DND-41 (cell line): Measurements from ENCODE around the gene KIRREL3.

Experiments used
- ATAC-seq: fragments of 200-7000 bp; cut with Tn5 transposase; 3 replicates; pipeline ENCODE4 v1.9.1; 2021; ENCODE audit warnings: low read depth; ENCODE audit not compliant: insufficient read depth
- DNase-seq: peaks from one replicate; pipeline ENCODE4 v3.0.0-alpha.2; 2020
- H2AFZ ChIP-seq: 2 replicates; pipeline ENCODE4 v1.6.0; 2012; ENCODE audit warnings: low read depth, low read length
- H3K27ac ChIP-seq: 2 replicates; pipeline ENCODE4 v1.5.1; 2012; ENCODE audit warnings: low read length, inconsistent platforms
- H3K27me3 ChIP-seq: fragments of 200-600 bp; sonication (generic); 2 replicates; pipeline ENCODE4 v1.6.0; 2012; ENCODE audit warnings: low read length, mild to moderate bottlenecking, inconsistent platforms; ENCODE audit not compliant: insufficient read depth, poor library complexity
- H3K36me3 ChIP-seq: 2 replicates; pipeline ENCODE4 v1.5.1; 2012; ENCODE audit warnings: low read length, inconsistent platforms; ENCODE audit not compliant: insufficient read depth
- H3K4me1 ChIP-seq: 2 replicates; pipeline ENCODE4 v1.5.1; 2012; ENCODE audit warnings: mild to moderate bottlenecking, low read length; ENCODE audit not compliant: insufficient read depth
- H3K4me2 ChIP-seq: 2 replicates; pipeline ENCODE4 v1.6.0; 2012; ENCODE audit warnings: mild to moderate bottlenecking, moderate library complexity, low read length, inconsistent platforms; ENCODE audit not compliant: insufficient read depth
- H3K4me3 ChIP-seq, 2 experiments: fragments of 200-600 bp in 1 of 2; shearing (Covaris generic) in 1 of 2; 2 replicates each; pipeline ENCODE4 v1.5.1; 2012 to 2016; ENCODE audit warnings: inconsistent platforms in 2 of 2, low read length in 2 of 2, mild to moderate bottlenecking in 2 of 2, low read depth in 1 of 2, moderate library complexity in 1 of 2
- H3K79me2 ChIP-seq: 2 replicates; pipeline ENCODE4 v1.6.0; 2012; ENCODE audit warnings: low read length, inconsistent platforms; ENCODE audit not compliant: insufficient read depth
- H3K9ac ChIP-seq: 2 replicates; pipeline ENCODE4 v1.6.0; 2012; ENCODE audit warnings: low read depth, mild to moderate bottlenecking, inconsistent platforms, low read length, moderate library complexity
- H3K9me3 ChIP-seq: 2 replicates; pipeline ENCODE4 v1.5.1; 2012; ENCODE audit warnings: low read length, moderate library complexity, mild to moderate bottlenecking, inconsistent platforms; ENCODE audit not compliant: insufficient read depth, severe bottlenecking
- H4K20me1 ChIP-seq: 2 replicates; pipeline ENCODE4 v1.6.0; 2012; ENCODE audit warnings: low read length; ENCODE audit not compliant: insufficient read depth
- EZH2 ChIP-seq: IDR thresholded peaks from 3 replicates; pipeline ENCODE4 v1.6.1; 2012; ENCODE audit warnings: borderline replicate concordance, low read depth, mild to moderate bottlenecking, moderate library complexity, low read length, inconsistent platforms; ENCODE audit not compliant: severe bottlenecking
- TF ChIP-seq, protein P1 (sequence below): IDR thresholded peaks from 2 replicates; pipeline ENCODE4 v1.5.1; 2012; ENCODE audit warnings: borderline replicate concordance, low read length, moderate library complexity, mild to moderate bottlenecking; ENCODE audit not compliant: poor library complexity, severe bottlenecking; ENCODE audit errors: extremely low read depth

Gene KIRREL3

DNA sequence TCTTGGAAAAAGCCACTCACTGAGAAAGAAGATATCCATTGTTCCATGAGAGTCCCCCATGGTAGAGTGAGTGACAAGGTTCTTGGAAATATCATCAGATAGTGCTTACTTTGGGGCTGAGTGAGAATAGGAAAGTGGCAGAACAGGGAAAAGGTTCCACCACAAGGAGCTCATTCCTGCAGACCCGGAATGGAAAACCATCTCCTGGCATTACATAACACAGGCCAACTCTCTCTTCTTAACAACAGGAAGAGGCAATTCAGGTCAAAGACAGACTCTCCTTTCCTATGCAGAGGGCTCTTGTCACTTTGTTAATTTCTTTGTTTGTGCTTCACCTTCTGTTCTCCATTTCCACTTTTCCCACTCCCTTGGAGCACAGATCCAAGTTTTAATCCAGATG lies 259.7 kb downstream of the KIRREL3 start:
- Histone ChIP-seq H3K9me3 (no peaks in the 10 kb centered on the region), H3K79me2 (no peaks in the 10 kb centered on the region), H3K36me3 (no peaks in the 10 kb centered on the region), H3K9ac (no peak overlapping the region), H3K27ac (no peak overlapping the region), H3K4me3 (no peak overlapping the region), H3K4me2 (no peak overlapping the region), H4K20me1 (no peaks in the 10 kb centered on the region), H3K4me1 (no peaks in the 10 kb centered on the region), H3K27me3 (peaks cover 20% of the 10 kb centered on the region), H2AFZ (no peak overlapping the region)
- TF ChIP-seq, protein P1, sequence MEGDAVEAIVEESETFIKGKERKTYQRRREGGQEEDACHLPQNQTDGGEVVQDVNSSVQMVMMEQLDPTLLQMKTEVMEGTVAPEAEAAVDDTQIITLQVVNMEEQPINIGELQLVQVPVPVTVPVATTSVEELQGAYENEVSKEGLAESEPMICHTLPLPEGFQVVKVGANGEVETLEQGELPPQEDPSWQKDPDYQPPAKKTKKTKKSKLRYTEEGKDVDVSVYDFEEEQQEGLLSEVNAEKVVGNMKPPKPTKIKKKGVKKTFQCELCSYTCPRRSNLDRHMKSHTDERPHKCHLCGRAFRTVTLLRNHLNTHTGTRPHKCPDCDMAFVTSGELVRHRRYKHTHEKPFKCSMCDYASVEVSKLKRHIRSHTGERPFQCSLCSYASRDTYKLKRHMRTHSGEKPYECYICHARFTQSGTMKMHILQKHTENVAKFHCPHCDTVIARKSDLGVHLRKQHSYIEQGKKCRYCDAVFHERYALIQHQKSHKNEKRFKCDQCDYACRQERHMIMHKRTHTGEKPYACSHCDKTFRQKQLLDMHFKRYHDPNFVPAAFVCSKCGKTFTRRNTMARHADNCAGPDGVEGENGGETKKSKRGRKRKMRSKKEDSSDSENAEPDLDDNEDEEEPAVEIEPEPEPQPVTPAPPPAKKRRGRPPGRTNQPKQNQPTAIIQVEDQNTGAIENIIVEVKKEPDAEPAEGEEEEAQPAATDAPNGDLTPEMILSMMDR, result no peak
- no peak for TF ChIP-seq EZH2
- no peak for ATAC-seq
- DNase-seq, result no peak

DNA sequence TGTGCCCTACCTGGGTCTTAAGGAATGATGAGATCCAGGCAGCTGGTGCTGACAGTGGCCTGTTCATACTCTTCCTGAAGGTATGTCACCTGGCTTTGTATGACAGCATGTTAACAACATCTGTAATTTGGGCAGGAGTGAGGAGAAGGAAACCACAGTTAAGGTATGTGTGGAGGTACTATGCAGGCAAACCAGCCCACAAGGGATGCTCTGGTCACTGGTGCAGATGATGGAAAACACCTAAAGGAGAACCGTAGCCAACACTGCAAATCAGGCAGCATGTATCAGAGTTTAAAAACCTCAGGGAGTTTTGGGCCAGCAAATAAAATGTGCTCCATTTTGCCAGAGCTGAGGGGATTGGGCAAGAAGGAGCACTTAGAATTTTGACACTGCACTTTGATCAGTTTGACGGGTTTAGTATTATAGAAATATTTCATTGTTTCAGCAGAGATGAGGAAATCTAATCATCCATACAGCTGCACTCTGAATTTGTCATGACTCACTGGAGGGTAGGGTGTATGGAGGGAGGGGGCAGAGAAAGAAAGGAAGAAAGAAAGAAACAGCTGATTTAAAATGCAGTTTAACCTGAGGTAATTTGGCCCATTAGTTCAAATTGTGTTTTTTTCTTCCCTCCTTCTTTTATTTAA lies 260.9 kb downstream of the KIRREL3 start:
- TF ChIP-seq, protein P1, result no peak
- no peak for TF ChIP-seq EZH2
- H2AFZ ChIP-seq, result no peak overlapping the region

DNA sequence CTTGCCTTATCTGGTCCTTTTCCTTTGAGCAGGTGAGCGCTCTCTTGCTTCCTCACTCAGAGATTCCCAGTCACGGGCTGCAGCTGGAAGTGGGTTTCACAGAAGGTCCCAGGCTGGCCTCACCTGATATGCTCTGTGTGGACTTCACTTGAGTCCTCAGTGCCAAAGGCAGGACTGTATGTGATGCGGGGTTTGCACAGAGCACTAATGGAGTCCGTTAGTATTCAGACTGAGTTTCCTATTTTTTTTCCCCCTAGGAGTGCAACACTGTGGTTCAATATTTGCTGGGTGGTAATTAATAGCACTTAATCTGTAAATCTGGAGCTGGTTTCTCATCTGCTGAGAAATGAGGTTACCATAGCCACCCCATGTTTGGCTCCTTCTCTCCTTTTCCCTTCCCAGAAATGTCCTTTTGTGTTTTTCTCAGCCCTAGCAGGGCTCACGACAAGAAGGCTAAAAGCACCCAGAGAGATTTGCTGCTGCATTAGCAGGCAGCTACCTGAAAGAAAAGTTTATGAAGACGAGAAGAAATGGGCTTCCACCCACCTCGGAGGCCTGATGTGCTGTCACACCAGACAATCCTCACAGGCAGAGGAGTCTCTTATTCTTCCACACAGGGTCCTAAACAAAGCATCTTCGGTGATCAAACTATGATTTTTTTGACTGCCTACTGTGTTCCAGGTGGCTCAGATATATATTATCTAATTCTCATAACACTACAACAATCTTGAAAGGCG lies 262.1 kb downstream of the KIRREL3 start:
- H3K9me3 ChIP-seq, result no peaks in the 10 kb centered on the region
- ATAC-seq, result no peak
- H3K9ac ChIP-seq, result no peak overlapping the region
- no peak overlapping the region for H3K4me2 ChIP-seq
- H3K27me3 ChIP-seq, result peaks cover 20% of the 10 kb centered on the region
- no peaks in the 10 kb centered on the region for H3K36me3 ChIP-seq
- H2AFZ ChIP-seq, result no peak overlapping the region
- no peaks in the 10 kb centered on the region for H4K20me1 ChIP-seq
- no peak for TF ChIP-seq EZH2
- DNase-seq, result no peak
- no peaks in the 10 kb centered on the region for H3K79me2 ChIP-seq
- H3K27ac ChIP-seq, result no peak overlapping the region
- no peaks in the 10 kb centered on the region for H3K4me1 ChIP-seq
- H3K4me3 ChIP-seq, result no peak overlapping the region

More for the DNA sequence above, 260.9 kb downstream of the KIRREL3 start:
- Histone ChIP-seq H3K4me3 (no peak overlapping the region), H3K79me2 (no peaks in the 10 kb centered on the region), H3K4me2 (no peak overlapping the region), H3K36me3 (no peaks in the 10 kb centered on the region), H3K27me3 (peaks cover 20% of the 10 kb centered on the region), H3K9me3 (no peaks in the 10 kb centered on the region), H3K27ac (no peak overlapping the region), H3K9ac (no peak overlapping the region), H3K4me1 (no peaks in the 10 kb centered on the region), H4K20me1 (no peaks in the 10 kb centered on the region)
- DNase-seq, result no peak
- ATAC-seq, result no peak
